A549 (cell line): ENCODE results near the gene TALDO1.

Source experiments
- CEBPB ChIP-seq, 2 experiments: fragments of >200 bp in 1 of 2; sonication (Bioruptor Twin) in 1 of 2; formaldehyde crosslinking in 1 of 2; IDR thresholded peaks; 2 replicates each; pipeline ENCODE4 v1.6.1; 2012 to 2016
- EP300 ChIP-seq, 2 experiments: fragments of >200 bp; sonication (Bioruptor Twin); formaldehyde crosslinking; IDR thresholded peaks; 2 replicates in 1 of 2; 3 replicates in 1 of 2; pipeline ENCODE4 v1.6.1; 2016 to 2017
- KDM5A ChIP-seq: fragments of 200-600 bp; sonication (generic); IDR thresholded peaks from 2 replicates; pipeline ENCODE4 v1.6.1; 2016; ENCODE audit warnings: antibody characterized with exemption, mild to moderate bottlenecking
- MAZ ChIP-seq: fragments of 150-350 bp; IDR thresholded peaks from 2 replicates; pipeline ENCODE4 v1.6.1; 2014; ENCODE audit warnings: antibody characterized with exemption, low read depth, low read length, borderline replicate concordance
- MYC ChIP-seq: IDR thresholded peaks from 2 replicates; pipeline ENCODE4 v1.6.1; 2012; ENCODE audit warnings: mild to moderate bottlenecking, inconsistent platforms, low read length, improper control_type of control experiment, borderline replicate concordance
- PBX3 ChIP-seq: IDR thresholded peaks from 2 replicates; pipeline ENCODE4 v1.6.1; 2012
- POLR2A ChIP-seq: IDR thresholded peaks from 2 replicates; pipeline ENCODE4 v1.6.1; 2012; ENCODE audit warnings: mild to moderate bottlenecking, low read length
- RAD21 ChIP-seq, 2 experiments: fragments of >200 bp in 1 of 2; sonication (Bioruptor Twin) in 1 of 2; formaldehyde crosslinking in 1 of 2; IDR thresholded peaks in 1 of 2; conservative IDR thresholded peaks in 1 of 2; 2 replicates in 1 of 2; 3 replicates in 1 of 2; pipeline ENCODE4 v1.6.1; 2012 to 2018; ENCODE audit warnings: inconsistent platforms in 1 of 2
- TF ChIP-seq, protein P1 (sequence below): fragments of >200 bp; sonication (Bioruptor Twin); formaldehyde crosslinking; IDR thresholded peaks from 3 replicates; pipeline ENCODE4 v1.5.1; 2016
- TF ChIP-seq, protein P2 (sequence below): fragments of 250-450 bp; sonication (Bioruptor Pico); IDR thresholded peaks from 2 replicates; pipeline ENCODE4 v1.5.0; 2020; ENCODE audit warnings: low read depth, mild to moderate bottlenecking, moderate library complexity

DNA sequence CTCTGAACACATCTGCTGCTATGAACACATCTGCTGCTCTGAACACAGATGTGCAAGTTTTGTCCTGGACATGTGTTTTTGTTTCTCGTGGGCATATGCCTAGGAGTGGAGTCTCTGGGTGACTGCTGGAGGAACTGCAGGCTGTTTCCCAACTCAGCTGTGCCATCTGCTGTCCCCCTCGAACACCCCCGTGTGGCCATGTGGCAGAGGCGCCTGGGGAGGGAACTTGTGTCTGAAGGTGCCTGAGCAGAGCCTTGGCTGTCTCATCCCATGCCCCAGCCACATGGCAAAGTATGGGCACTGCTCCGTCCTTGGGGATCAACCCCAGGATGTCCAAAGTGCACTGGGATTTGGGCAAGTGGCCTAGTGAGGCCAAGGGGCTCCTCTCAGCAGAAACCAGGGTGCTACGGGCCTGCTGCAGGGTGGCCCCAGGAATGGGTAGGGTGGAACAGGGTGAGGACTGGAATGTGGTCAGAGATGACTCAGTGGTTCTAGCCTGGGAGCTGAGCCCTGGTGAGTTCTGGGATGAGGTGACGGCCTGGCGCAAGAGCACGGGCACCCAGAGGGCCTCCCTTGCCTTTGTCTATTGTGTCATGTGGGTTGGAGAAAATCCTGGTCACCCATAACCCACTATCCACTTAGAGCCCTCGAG is 15.3 kb downstream of the TALDO1 start:
- TF ChIP-seq RAD21 (conservative IDR thresholded peaks at IDR 0.05 in 1 of 2, IDR thresholded peaks at IDR 0.05 in 1 of 2), result no peak; a peak in 1 of 5 replicates
- TF ChIP-seq, protein P1, sequence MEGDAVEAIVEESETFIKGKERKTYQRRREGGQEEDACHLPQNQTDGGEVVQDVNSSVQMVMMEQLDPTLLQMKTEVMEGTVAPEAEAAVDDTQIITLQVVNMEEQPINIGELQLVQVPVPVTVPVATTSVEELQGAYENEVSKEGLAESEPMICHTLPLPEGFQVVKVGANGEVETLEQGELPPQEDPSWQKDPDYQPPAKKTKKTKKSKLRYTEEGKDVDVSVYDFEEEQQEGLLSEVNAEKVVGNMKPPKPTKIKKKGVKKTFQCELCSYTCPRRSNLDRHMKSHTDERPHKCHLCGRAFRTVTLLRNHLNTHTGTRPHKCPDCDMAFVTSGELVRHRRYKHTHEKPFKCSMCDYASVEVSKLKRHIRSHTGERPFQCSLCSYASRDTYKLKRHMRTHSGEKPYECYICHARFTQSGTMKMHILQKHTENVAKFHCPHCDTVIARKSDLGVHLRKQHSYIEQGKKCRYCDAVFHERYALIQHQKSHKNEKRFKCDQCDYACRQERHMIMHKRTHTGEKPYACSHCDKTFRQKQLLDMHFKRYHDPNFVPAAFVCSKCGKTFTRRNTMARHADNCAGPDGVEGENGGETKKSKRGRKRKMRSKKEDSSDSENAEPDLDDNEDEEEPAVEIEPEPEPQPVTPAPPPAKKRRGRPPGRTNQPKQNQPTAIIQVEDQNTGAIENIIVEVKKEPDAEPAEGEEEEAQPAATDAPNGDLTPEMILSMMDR, result peak; percentile 24; the same call in 1 of the 3 replicates
- TF ChIP-seq CEBPB (IDR thresholded peaks at IDR 0.05), result peak in 1 of 2 experiments; percentile 22; a peak in 1 of 4 replicates
- TF ChIP-seq, protein P2, sequence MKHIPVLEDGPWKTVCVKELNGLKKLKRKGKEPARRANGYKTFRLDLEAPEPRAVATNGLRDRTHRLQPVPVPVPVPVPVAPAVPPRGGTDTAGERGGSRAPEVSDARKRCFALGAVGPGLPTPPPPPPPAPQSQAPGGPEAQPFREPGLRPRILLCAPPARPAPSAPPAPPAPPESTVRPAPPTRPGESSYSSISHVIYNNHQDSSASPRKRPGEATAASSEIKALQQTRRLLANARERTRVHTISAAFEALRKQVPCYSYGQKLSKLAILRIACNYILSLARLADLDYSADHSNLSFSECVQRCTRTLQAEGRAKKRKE (CRISPR knock-in tag), result no peak; the same call in 1 of the 2 replicates
- no peak for TF ChIP-seq KDM5A
- TF ChIP-seq POLR2A, result no peak
- no peak for TF ChIP-seq MAZ
- no peak for TF ChIP-seq EP300 (IDR thresholded peaks at IDR 0.05)
- TF ChIP-seq MYC, result no peak
- peak; percentile 70 for TF ChIP-seq PBX3
